ENCODE measurements around the gene DDX51.

GRCh38 chr12:132166801-132167591 lies 22.9 kb upstream of the DDX51 start:
- TF ChIP-seq SPI1 (IDR thresholded peaks at IDR 0.05; ENCODE audit: borderline replicate concordance, low read depth): no peak
- no peak for TF ChIP-seq CTCF (IDR thresholded peaks at IDR 0.05; ENCODE audit: insufficient read depth, low read length)
- no peak for TF ChIP-seq REST (IDR thresholded peaks at IDR 0.05; ENCODE audit: insufficient replicate concordance, low read depth)
- TF ChIP-seq POLR2AphosphoS5 (IDR thresholded peaks at IDR 0.05; ENCODE audit: low read depth): no peak
- TF ChIP-seq GABPA (IDR thresholded peaks at IDR 0.05; ENCODE audit: low read depth): no peak
